ENCODE measurements around the gene RBPJ.

The RBPJ gene

GRCh38 chr4:26320538-26321372, at the start of gene RBPJ:
RBPJ (plus strand) TSS chr4:26321014; CDS start chr4:26321029, 15 bp downstream.
- DNase-seq: peak; percentile 99

GRCh38 chr4:26271703-26272102, 49.1 kb upstream of the RBPJ start:
- DNase-seq: no peak

- no peak for DNase-seq
These were observed 47.9 kb upstream of the RBPJ start for GRCh38 chr4:26272654-26273615.

GRCh38 chr4:26273616-26273980, 47.2 kb upstream of the RBPJ start:
- no peak for DNase-seq

- no peak for DNase-seq
These were observed 45.5 kb upstream of the RBPJ start for GRCh38 chr4:26275281-26275680.

GRCh38 chr4:26279446-26279845, 41.4 kb upstream of the RBPJ start:
- no peak for DNase-seq

GRCh38 chr4:26281881-26282280, 38.9 kb upstream of the RBPJ start:
- DNase-seq: no peak

- no peak for DNase-seq
These were observed 36.3 kb upstream of the RBPJ start for GRCh38 chr4:26284536-26284935.

GRCh38 chr4:26285272-26285671, 35.5 kb upstream of the RBPJ start:
- DNase-seq: no peak

- DNase-seq: no peak
These were observed 33.1 kb upstream of the RBPJ start for GRCh38 chr4:26287756-26288155.

- DNase-seq: no peak
These were observed 32.4 kb upstream of the RBPJ start for GRCh38 chr4:26288355-26288909.

GRCh38 chr4:26289401-26289800, 31.4 kb upstream of the RBPJ start:
- no peak for DNase-seq

GRCh38 chr4:26290321-26290720, 30.5 kb upstream of the RBPJ start:
- DNase-seq: no peak

- DNase-seq: no peak
These were observed 25.9 kb upstream of the RBPJ start for GRCh38 chr4:26294904-26295303.

- DNase-seq: no peak
These were observed 24.8 kb upstream of the RBPJ start for GRCh38 chr4:26296021-26296420.

GRCh38 chr4:26296514-26296913, 24.3 kb upstream of the RBPJ start:
- DNase-seq: no peak

GRCh38 chr4:26297219-26297618, 23.6 kb upstream of the RBPJ start:
- no peak for DNase-seq

- no peak for DNase-seq
These were observed 22.4 kb upstream of the RBPJ start for GRCh38 chr4:26298198-26298947.

GRCh38 chr4:26299254-26299882, 21.4 kb upstream of the RBPJ start:
- DNase-seq: no peak

GRCh38 chr4:26300314-26301307, 20.2 kb upstream of the RBPJ start:
- DNase-seq: no peak
